Peyer's patch (tissue), 4 donors: Measurements from ENCODE around the gene GRID2. TPM values are rescaled to one million over a fixed set of nuclear protein-coding genes. Genes with fewer than 3 reads are reported as not detected.

ENCODE experiments used
- DNase-seq, 3 donors: peaks; one replicate each; pipeline ENCODE4 v3.0.0-alpha.2; 2017 to 2019
- H3K27ac ChIP-seq, 4 donors: fragments of 200-600 bp; sonication (generic); one replicate each; pipeline ENCODE4 v1.5.1; 2016 to 2019
- H3K27me3 ChIP-seq, 2 donors: fragments of 200-600 bp; sonication (generic); one replicate each; pipeline ENCODE4 v1.5.1; 2019
- H3K36me3 ChIP-seq, 3 donors: fragments of 200-600 bp; sonication (generic); one replicate each; pipeline ENCODE4 v1.5.1; 2016 to 2019
- H3K4me1 ChIP-seq, 4 donors: fragments of 200-600 bp; sonication (generic); one replicate each; pipeline ENCODE4 v1.5.1; 2016 to 2019
- H3K4me3 ChIP-seq, 4 donors: fragments of 200-600 bp; sonication (generic); 1 replicate in 3 of 4; 2 replicates in 1 of 4; pipeline ENCODE4 v1.5.1; 2016 to 2019; ENCODE audit warnings: mild to moderate bottlenecking in 1 of 4
- H3K9me3 ChIP-seq, 4 donors: fragments of 200-600 bp; sonication (generic); one replicate each; pipeline ENCODE4 v1.5.1; 2016 to 2019; ENCODE audit warnings: mild to moderate bottlenecking in 1 of 4
- POLR2A ChIP-seq, 2 donors: fragments of 450-650 bp; IDR thresholded peaks; one replicate each; pipeline ENCODE4 v1.5.1; 2017; ENCODE audit warnings: antibody characterized with exemption in 2 of 2, mild to moderate bottlenecking in 2 of 2, moderate library complexity in 2 of 2
- total RNA-seq, 4 donors: library from RNA; depleted of rRNA; stranded (reverse); fragments of >200 nt; gene quantifications; one replicate each; pipeline ENCODE4 v1.1.0, GENCODE V29; 2016
- TF ChIP-seq, protein P1 (sequence below), 6 experiments: fragments of 450-650 bp in 4 of 6; fragments of 200-600 bp in 2 of 6; sonication (generic) in 1 of 6; IDR thresholded peaks; one replicate each; pipeline ENCODE4 v1.5.1; 2017 to 2019; ENCODE audit warnings: antibody characterized with exemption in 6 of 6, mild to moderate bottlenecking in 3 of 6, moderate library complexity in 1 of 6

Gene GRID2
- total RNA-seq, 4 donors from 2014 or later: 0.54 TPM; not detected in 3

GRCh38 chr4:92307181-92307580 is 3.4 kb downstream of the GRID2 start:
- TF ChIP-seq, protein P1, sequence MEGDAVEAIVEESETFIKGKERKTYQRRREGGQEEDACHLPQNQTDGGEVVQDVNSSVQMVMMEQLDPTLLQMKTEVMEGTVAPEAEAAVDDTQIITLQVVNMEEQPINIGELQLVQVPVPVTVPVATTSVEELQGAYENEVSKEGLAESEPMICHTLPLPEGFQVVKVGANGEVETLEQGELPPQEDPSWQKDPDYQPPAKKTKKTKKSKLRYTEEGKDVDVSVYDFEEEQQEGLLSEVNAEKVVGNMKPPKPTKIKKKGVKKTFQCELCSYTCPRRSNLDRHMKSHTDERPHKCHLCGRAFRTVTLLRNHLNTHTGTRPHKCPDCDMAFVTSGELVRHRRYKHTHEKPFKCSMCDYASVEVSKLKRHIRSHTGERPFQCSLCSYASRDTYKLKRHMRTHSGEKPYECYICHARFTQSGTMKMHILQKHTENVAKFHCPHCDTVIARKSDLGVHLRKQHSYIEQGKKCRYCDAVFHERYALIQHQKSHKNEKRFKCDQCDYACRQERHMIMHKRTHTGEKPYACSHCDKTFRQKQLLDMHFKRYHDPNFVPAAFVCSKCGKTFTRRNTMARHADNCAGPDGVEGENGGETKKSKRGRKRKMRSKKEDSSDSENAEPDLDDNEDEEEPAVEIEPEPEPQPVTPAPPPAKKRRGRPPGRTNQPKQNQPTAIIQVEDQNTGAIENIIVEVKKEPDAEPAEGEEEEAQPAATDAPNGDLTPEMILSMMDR (IDR thresholded peaks at IDR 0.05): no peak
- no peak for TF ChIP-seq POLR2A (IDR thresholded peaks at IDR 0.05)
- Histone ChIP-seq H3K36me3 (no peaks in the 10 kb centered on the region), H3K27ac (no peak overlapping the region), H3K4me3 (no peak overlapping the region), H3K4me1 (peaks cover 0 to 24% (median 0%) of the 10 kb centered on the region in 4 donors), H3K27me3 (peaks cover 0 to 10% of the 10 kb centered on the region in 2 donors), H3K9me3 (no peaks in the 10 kb centered on the region)
- DNase-seq: no peak

DNA sequence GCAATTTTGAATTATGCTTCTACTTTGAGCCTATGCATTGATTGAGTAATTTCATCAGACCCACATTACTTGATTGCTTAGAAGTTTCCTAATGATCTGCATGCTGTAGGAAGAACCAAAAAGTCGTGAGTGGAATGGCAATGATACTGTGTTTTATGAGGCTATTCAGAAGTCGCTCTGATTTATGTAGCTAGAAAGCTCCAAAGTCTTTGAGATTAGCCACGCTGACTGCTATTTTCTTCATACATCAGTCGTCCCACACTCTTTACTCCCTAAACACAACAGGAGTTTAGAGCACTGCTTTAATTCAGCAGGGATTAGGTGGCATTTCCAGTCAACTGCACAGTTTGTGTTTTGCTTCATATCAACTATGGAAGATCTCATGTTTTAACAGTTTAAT is 4.1 kb downstream of the GRID2 start:
- Histone ChIP-seq H3K36me3 (no peaks in the 10 kb centered on the region), H3K4me1 (peaks cover 0 to 24% (median 0%) of the 10 kb centered on the region in 4 donors), H3K4me3 (no peak overlapping the region), H3K27ac (no peak overlapping the region), H3K27me3 (peaks cover 0 to 10% of the 10 kb centered on the region in 2 donors), H3K9me3 (no peaks in the 10 kb centered on the region)
- TF ChIP-seq, protein P1 (IDR thresholded peaks at IDR 0.05): no peak
- no peak for TF ChIP-seq POLR2A (IDR thresholded peaks at IDR 0.05)
- no peak for DNase-seq

GRCh38 chr4:92317047-92317446 is 13.3 kb downstream of the GRID2 start:
- Histone ChIP-seq H3K9me3 (no peaks in the 10 kb centered on the region), H3K4me1 (no peaks in the 10 kb centered on the region), H3K27me3 (no peaks in the 10 kb centered on the region), H3K4me3 (no peak overlapping the region), H3K27ac (no peak overlapping the region), H3K36me3 (no peaks in the 10 kb centered on the region)
- no peak for TF ChIP-seq POLR2A (IDR thresholded peaks at IDR 0.05)
- TF ChIP-seq, protein P1 (IDR thresholded peaks at IDR 0.05): no peak
- no peak for DNase-seq

GRCh38 chr4:92328095-92328494 is 24.3 kb downstream of the GRID2 start:
- DNase-seq: no peak
- H3K4me3 ChIP-seq: no peak overlapping the region

DNA sequence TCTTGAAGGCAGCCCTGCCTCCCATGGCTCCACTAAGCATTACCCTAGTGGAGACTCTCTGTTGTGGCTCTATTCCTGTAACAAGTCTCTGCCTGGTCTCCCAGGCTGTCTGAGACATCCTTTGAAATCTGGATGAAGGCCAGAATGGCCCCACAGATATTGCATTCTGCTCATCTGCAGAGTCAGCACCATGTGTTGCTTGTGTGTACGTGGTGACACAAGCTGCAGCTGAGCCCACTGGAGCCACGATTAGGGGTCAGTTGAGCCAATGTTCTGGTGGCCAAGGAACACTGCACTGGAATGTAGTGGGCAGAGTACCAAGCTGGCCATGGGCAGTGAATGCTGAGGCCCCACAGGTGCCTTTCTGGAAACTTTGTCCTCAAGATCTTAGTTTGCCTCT is 29.2 kb downstream of the GRID2 start:
- Histone ChIP-seq H3K27ac (no peak overlapping the region), H3K36me3 (no peaks in the 10 kb centered on the region), H3K4me1 (no peaks in the 10 kb centered on the region), H3K27me3 (no peaks in the 10 kb centered on the region), H3K4me3 (no peak overlapping the region), H3K9me3 (no peaks in the 10 kb centered on the region)
- DNase-seq: no peak
- no peak for TF ChIP-seq POLR2A (IDR thresholded peaks at IDR 0.05)
- TF ChIP-seq, protein P1 (IDR thresholded peaks at IDR 0.05): no peak

More at GRCh38 chr4:92328095-92328494, 24.3 kb downstream of the GRID2 start:
- Histone ChIP-seq H3K36me3 (no peaks in the 10 kb centered on the region), H3K9me3 (no peaks in the 10 kb centered on the region), H3K27ac (no peak overlapping the region), H3K27me3 (no peaks in the 10 kb centered on the region), H3K4me1 (no peaks in the 10 kb centered on the region)
- TF ChIP-seq, protein P1 (IDR thresholded peaks at IDR 0.05): no peak
- TF ChIP-seq POLR2A (IDR thresholded peaks at IDR 0.05): no peak
